ENCODE data around the gene SOHLH1. TPM values are rescaled to one million over a fixed set of nuclear protein-coding genes. Genes with fewer than 3 reads are reported as not detected.
"Not testable (repeated sequence)": the region's sequence is repeated elsewhere in the genome, so short reads cannot be mapped to it uniquely, and the experiment has no call there.

SOHLH1 gene
- total RNA-seq, 1 experiment from 2014 or later = not detected

DNA sequence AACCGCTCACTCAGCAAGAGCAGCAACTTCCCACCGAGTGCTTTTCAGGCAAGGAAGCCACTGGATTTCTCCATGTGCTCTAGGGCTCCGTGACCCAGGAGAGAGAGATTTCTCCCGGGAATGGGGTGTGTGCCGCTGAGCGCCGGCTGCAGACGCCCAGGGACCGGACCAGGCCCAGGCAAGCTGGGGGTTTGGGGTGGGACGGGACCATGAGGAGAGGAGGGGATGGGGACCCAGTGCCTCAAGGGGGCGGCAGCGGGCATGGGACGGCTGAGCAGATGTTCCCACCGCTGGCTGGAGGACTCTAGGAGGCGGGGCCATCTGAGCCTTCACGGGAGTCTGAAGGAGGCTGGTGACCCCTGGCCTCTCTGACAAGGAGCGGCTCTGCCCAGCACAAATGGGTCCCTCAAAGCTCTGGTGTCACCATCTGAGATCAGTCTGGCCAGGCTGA, 27.7 kb downstream of the SOHLH1 start:
- no peak overlapping the region for H3K27ac Mint-ChIP-seq (ENCODE audit: low read depth, unreplicated experiment)
- peaks cover 22% of the 10 kb centered on the region for H3K27me3 Mint-ChIP-seq (ENCODE audit: insufficient read depth, unreplicated experiment)
- ChIA-PET POLR2A (no interaction called here), CTCF (no interaction called here)
- no peaks in the 10 kb centered on the region for H3K36me3 Mint-ChIP-seq (ENCODE audit: insufficient read depth, unreplicated experiment)
- intact Hi-C loops (cut with micrococcal nuclease) = no loop called here
- H3K4me3 Mint-ChIP-seq (ENCODE audit: unreplicated experiment) = no peak overlapping the region
- no peak for TF ChIP-seq CTCF (IDR thresholded peaks at IDR 0.05; ENCODE audit: unreplicated experiment)
- no peaks in the 10 kb centered on the region for H3K4me1 Mint-ChIP-seq (ENCODE audit: insufficient read depth, unreplicated experiment)
- no peak for DNase-seq (ENCODE audit: unreplicated experiment)
- no peaks in the 10 kb centered on the region for H3K9me3 Mint-ChIP-seq (ENCODE audit: unreplicated experiment)
- BruUV-seq (replicated peaks) = no TSS peak

DNA sequence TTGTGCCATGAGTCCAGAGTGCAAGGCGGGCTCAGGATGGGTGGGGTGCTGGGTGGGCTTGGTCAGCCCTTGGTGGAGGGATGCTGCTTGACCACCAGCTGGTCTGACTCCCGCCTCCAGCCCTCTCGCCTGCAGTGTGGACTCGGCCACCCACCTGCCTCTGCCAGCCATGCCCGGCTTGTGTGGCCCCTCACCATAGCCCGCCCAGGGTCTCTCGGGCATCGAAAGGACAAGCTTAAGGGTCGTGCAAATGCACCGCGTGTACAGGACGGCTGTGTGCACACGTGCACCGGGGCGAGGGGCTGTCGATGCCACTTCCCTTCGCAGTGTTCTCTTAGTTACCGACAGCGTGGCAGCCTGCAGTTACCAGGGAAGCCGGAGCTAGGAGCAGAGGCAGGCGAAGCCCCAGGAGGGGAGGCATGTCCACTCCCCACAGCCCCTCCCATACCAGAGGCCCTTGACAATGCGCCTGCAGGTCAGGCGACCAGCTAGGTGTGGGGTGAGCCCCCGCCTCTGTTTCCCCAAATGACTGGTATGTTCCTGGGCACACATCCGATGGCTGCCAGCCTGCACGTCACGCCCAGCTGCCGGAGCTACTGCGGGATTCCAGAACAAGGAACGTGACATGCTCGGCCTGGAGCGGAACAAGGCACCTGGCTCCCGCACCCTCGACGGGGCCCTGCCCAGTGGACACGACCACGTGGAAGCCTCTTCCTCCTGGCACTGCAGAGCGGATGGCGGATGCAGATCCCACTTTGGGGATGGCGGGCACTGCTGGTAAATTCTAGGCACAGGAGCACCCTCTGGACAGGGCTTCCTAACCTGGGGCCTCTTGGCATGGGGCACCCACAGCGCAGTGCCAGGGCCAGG, 28.3 kb downstream of the SOHLH1 start:
- no peak for TF ChIP-seq CTCF (IDR thresholded peaks at IDR 0.05; ENCODE audit: unreplicated experiment)
- no peak overlapping the region for H3K27ac Mint-ChIP-seq (ENCODE audit: low read depth, unreplicated experiment)
- no peaks in the 10 kb centered on the region for H3K4me1 Mint-ChIP-seq (ENCODE audit: insufficient read depth, unreplicated experiment)
- H3K9me3 Mint-ChIP-seq (ENCODE audit: unreplicated experiment) = no peaks in the 10 kb centered on the region
- ChIA-PET CTCF (no interaction called here), POLR2A (no interaction called here)
- peaks cover 28% of the 10 kb centered on the region for H3K27me3 Mint-ChIP-seq (ENCODE audit: insufficient read depth, unreplicated experiment)
- H3K4me3 Mint-ChIP-seq (ENCODE audit: unreplicated experiment) = no peak overlapping the region
- DNase-seq (ENCODE audit: unreplicated experiment) = no peak
- intact Hi-C loops (cut with micrococcal nuclease) = no loop called here
- no peaks in the 10 kb centered on the region for H3K36me3 Mint-ChIP-seq (ENCODE audit: insufficient read depth, unreplicated experiment)
- BruUV-seq (replicated peaks) = no TSS peak

- CTCF ChIA-PET = no interaction called here
- Mint-ChIP-seq H3K4me1 (ENCODE audit: insufficient read depth, unreplicated experiment) (no peaks in the 10 kb centered on the region), H3K4me3 (ENCODE audit: unreplicated experiment) (no peak overlapping the region), H3K27ac (ENCODE audit: low read depth, unreplicated experiment) (no peak overlapping the region), H3K36me3 (ENCODE audit: insufficient read depth, unreplicated experiment) (no peaks in the 10 kb centered on the region), H3K27me3 (ENCODE audit: insufficient read depth, unreplicated experiment) (peaks cover 38% of the 10 kb centered on the region), H3K9me3 (ENCODE audit: unreplicated experiment) (no peaks in the 10 kb centered on the region)
- no TSS peak for BruUV-seq (replicated peaks)
- POLR2A ChIA-PET = no interaction called here
- intact Hi-C loops (cut with micrococcal nuclease) = no loop called here
- TF ChIP-seq CTCF (IDR thresholded peaks at IDR 0.05; ENCODE audit: unreplicated experiment) = no peak
- no peak for DNase-seq (ENCODE audit: unreplicated experiment)
Observed at GRCh38 chr9:135669616-135670285, 29.5 kb downstream of the SOHLH1 start.

DNA sequence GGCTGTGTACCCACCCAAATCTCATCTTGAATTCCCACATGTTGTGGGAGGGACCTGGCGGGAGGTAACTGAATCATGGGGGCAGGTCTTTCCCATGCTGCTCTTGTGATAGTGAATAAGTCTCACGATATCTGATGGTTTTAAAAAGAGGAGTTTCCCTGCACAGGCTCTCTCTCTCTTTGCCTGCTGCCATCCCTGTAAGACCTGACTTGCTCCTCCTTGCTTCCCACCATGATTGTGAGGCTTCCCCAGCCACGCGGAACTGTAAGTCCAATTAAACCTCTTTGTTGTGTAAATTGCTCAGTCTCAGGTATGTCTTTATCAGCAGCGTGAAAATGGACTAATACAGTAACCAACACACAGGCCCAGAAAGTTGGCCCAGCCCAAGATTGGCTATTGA, 30.3 kb downstream of the SOHLH1 start:
- H3K36me3 Mint-ChIP-seq (ENCODE audit: insufficient read depth, unreplicated experiment); DNase-seq (ENCODE audit: unreplicated experiment); H3K27ac Mint-ChIP-seq (ENCODE audit: low read depth, unreplicated experiment); intact Hi-C loops (cut with micrococcal nuclease); CTCF ChIA-PET; H3K4me3 Mint-ChIP-seq (ENCODE audit: unreplicated experiment); POLR2A ChIA-PET; H3K9me3 Mint-ChIP-seq (ENCODE audit: unreplicated experiment); H3K4me1 Mint-ChIP-seq (ENCODE audit: insufficient read depth, unreplicated experiment); BruUV-seq (replicated peaks): not testable (repeated sequence)
- H3K27me3 Mint-ChIP-seq (ENCODE audit: insufficient read depth, unreplicated experiment) = peaks cover 31% of the 10 kb centered on the region
